NOMO-1 treated with dmso at 0.1 percent for 144 hours (cell line): Measurements from ENCODE around the gene RASSF7.
"Not testable (repeated sequence)": the region's sequence is repeated elsewhere in the genome, so short reads cannot be mapped to it uniquely, and the experiment has no call there.

Experiments
- DNase-seq: peaks from one replicate; lab custom pipeline; 2025; ENCODE audit not compliant: unreplicated experiment; lab: John Stamatoyannopoulos, UW

The RASSF7 gene

DNA sequence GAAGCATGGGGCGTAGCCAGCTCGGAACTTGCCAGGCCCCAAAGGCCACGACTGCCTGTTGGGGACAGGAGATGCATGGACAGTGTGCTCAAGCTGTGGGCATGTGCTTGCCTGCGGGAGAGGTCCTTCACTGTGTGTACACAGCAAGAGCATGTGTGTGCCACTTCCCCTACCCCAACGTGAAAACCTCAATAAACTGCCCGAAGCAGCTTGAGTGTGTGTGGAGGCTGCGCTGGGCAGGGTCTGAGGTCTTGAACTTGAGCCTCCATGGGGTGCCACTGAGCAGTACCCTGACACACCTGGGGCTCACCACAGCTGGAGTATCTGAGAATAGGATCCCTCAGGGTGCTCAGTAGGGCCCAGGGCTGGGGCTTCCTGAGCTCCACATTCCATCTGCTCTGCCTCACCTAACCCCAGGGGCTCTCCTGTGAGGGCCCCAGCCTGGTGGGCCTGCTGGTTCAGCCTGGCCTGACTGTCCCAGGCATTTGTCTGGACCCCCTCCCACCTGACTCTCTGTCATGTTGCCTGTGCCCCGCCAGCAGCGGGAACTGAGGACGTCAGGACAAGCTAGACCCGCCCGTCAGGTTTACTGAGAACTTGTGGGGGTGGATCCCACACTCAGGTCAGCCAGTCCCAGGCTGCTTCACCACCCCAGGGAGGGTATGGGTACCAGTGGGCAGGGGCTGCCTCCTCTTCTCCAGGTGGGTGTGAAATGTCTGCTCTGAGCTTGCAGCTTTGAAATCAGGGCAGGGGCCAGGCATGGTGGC lies 3.2 kb downstream of the RASSF7 start:
- no peak for DNase-seq

DNA sequence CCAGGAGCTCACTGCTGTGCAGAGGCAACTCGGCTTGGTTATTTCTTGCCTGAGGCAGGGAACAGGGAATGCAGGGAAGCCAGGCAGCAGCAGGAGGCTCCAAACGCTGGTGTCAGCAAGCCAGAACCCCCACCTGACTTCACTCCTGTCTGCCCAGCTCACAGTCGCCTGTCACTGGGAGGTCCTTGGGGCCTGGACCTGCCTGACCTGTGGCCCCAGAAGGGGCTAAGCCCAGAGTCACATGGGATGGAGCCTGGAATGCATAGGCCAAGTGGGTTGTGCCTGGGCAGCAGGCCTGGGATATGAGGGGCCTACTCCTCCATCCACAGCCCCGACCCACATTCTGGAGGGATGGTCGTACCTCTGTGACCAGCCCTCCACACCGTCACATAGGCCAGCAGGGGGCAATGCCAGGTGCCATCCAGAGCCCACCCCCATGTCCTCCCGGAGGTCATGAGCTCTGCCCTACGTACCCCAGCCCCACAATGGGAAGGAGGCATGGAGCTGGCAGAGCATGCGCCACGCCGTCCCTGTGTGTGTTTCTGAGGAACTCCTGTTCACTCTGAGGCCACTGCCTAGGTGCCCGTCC lies 5.2 kb downstream of the RASSF7 start:
- no peak for DNase-seq

DNA sequence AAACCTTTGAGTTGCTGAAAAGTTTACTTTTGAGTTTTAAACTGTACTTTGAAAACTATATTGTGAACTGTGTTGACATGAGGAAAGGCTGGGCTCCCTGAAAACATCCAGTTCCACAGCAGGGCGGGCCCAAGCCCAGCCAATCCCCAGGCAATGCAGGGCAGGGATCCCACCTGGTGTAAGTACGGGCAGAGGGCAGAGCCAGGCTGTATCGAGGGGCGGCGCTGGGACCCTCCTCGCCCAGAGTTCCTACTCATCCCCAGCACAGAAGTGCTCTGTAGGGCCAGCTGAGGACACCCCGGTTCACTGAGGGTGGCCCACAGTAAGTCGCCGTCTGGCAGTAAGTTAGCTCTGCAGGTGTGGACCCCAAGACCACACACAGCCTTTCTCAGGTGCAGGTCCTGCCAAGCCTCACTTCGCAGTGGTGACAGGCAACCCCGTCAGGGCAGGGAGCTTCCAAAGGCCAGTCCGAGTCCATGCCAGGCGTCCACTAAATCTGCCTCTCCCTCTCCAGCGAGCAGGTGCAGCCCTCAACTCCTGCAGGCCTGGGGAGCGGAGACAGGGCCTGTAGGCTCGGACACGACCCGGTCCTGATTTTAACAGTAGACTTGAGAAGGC lies 6.3 kb downstream of the RASSF7 start:
- DNase-seq, result no peak

DNA sequence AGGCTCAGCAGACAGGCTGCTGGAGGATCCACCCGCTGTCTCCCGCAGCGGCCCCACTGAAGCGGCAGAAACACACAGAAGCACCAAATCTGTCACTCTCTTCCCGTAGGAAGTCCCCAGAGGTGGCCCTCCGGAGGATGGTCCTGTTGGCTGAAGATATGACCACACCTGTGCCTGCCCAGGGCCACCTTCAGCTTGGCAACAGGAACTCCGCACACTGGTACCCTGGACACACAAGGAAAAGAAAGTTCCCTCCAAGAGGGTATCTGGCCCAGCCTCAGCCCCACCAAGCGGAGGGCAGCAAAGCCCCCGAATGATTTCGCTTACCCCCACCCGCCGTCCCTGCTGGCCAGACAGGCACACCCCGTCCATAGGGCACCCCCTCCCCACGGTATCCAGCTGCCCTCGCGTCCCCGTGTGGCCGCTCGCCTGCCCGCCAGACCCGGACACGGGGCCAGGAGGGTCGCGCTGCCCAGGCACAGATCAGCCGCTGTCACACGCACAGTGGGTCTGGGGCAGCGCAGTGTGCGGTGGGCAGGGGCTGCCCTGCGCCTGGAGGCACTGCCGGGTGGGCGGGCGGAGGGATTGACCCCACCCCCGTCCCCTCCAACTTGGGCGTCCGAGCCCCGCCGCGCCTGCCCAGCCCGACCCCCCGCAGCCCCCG lies 7.0 kb downstream of the RASSF7 start:
- DNase-seq, result no peak

DNA sequence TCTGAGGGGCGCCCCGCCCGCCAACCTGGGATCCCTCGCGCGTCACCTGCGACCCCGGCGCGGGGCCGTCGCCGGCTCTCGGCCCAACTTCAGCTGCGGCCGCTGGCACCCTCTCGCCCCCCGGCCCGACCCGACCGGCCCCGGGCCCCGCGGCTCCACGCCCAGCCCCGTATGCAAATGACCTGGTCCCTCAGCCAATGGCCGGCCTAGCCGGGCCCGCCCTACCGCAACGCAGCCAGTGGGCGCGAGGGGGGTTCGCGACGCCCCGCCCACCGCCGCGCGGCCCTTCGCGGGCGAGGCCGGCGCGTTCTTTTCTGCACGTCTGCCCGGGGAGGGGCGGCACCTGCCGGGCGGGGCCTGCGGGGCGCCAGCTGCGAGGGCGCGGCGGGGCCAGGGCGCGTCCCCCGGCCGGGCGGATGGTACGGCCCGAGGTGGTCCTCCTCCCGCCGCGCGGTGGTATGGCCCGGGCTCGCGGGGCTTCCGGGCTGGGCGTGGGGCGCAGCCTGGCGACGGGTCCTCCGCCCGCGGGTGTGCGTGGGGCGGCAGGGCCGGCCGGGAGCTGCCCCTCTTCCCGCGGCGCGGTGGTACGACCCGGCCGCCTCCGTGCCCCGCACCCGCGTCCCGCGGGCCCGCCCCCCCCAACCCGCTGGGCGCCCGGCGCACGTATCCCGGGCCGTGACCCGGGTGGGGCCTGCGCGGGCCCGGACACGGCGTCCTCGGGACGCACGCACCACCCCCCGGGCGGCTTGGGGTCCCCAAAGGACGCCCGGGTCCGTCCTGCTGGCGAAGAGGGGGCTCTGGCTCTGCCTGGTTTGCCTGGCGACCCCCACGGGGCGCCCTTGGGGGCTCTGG lies 7.8 kb downstream of the RASSF7 start:
- DNase-seq, result peak; percentile 90

DNA sequence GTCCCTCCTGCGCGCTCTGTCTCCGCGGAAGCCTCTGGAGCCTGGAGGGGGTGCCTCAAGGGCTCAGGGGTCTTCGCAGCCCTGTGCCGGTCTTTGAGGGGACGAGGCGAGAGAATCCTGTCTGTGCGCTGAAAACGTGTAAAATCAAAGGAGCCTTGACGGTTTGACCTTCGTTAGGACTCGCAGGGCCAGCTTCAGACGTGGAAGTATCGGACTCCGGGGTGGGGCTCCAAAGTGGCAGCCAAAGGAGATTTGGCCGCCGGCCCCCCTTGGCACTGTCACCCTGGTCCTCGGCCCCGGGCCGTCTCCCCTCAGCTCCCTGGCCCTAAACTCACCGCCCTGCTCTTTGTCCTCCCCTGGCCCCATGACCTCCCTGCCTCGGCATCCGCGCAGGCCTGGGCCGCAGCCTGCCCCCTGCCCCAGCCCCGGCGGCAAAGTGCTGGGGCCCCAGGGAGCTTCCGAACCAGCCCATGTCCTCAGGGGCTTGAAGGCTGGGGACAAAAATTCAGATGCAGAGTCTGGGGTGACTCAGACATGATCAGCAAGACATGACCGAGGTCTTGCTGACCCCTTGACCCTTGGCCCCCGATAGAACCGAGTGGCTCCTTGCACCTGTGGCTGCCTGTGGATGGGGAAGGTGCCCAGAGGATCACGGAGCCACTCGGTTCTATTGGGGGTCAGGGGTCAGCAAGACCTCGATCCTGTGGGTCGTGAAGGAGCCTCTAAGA lies 8.6 kb downstream of the RASSF7 start:
- DNase-seq, result no peak

DNA sequence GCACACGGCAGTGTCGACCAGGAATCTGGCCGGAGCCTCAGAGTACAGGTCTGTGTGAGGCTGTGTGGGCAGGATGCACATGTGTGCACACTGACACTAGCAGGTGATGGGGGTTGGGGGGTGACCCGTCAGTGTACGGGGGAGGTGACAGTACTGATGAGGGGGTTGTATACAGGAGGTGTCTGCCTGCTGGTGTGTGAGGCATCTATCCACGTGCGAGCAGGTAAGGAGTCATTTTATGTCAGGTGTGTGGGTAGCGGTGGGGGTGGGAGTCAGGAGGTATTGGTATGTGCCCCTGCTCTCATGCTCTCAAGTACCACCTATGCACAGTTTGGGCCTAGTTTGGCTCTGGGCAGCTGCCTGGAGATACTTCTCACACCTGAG lies 11.0 kb downstream of the RASSF7 start:
- no peak for DNase-seq

DNA sequence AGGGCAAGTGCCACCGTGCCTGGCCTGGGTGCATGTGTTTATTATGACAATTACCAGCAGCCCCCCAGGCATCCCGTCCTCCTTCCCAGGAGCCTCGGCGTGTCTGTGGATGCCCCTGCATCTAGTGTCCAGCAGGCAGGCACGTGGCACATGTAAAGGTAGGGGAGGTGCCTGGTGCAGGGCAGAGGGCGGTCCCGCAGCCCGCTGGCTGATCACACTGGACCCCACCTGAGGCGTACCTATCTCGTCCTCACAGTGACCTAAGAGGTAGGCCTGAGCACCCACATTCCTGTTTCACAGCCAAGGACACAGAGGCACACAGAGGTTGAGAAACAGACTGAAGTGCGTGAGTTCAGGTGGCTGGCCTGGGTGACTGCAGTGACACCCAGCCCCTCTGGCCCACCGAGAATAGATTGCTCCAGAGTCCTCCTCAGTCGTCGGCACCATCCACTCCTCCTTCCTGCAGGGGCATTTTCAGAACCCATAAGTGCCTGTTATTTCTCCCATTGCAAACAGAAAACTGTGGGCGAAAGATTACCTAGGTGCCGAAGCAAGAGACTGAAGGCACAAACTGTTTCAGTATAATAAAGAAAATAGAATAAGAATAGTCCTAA lies 12.5 kb downstream of the RASSF7 start:
- no peak for DNase-seq

DNA sequence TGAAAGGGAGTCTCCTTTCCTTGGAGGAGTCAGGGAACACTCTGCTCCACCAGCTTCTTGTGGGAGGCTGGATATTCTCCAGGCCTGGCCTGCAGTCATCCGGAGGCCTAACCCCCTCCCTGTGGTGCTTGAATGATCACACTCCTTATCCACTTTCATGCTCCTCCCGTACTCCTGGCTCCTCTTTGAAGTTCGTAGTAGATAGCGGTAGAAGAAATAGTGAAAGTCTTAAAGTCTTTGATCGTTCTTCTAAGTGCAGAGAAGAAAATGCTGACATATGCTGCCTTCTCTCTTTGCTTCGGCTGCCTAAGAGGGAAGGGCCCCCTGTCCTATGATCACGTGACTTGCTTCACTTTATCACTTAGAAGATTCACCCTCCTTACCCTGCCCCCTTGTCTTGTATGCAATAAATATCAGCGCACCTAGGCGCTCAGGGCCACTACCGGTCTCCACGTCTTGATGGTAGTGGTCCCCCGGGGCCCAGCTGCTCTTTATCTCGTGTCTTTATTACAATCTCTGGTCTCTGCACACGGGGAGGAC lies 13.3 kb downstream of the RASSF7 start:
- not testable (repeated sequence) for DNase-seq

DNA sequence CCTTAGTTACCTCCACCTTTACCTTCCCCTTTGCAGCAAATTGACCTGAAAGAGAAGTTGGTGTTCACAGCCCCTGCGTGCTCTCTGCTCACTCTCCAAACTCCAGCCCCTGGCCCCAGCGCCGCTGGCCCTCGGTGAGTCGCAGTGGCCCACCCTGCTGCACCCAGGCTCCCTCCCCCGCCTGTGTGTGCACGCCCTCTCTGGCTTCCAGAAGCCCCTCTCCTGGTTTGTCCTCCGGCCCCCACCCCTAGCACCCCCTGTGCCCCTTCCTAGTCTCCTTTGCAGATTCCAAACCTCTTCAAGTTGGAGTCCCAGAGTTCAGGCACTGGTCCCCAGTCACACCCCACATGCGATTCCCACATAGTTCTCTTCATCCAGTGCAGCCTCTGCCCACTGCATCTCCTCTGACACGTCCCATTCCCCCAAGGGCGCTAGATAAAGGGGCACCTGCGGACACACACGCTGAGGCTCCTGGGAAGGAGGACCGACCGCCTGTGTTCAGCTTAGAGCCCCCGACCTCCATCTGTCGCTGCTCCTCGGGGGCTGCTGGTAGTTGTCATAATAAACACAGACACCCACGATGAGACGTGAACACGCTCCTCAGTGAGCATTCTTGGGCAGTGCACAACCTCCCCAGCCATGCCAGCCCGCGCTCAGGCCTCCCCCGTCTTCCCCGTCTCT lies 14.0 kb downstream of the RASSF7 start:
- no peak for DNase-seq

DNA sequence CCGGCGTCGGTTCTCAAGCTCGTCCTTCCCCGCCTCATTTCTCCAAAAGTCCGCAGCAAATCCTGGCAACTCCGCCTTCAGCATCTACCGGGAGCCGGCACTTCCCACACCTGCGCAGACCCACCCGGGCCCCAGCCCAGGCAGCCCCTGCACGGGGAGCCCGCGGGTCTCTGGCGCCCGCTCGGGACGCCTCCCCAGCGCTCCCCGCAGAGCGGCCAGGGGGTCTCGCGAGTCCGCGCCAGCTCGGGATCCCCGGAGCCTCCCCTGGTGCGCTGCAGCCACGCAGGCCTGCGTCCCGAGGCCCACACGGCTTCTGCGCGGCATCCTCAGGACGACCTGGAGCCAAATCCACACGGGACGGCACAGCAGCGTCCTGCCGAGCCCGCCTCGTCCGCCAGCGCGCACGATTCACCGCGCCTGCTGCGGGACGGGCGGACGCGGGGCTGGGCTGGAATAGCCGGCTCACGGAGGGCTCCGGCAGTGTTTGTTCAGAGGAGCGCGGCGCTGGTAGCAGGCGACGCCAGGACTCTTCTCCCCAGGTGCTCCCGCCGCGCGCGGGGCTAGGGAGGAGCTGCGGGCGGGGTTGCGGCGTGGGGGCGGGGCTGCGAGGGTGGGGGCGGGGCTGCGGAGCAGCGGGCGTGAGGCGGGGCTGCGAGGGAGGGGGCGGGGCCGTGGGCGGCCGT lies 14.7 kb downstream of the RASSF7 start:
- no peak for DNase-seq

DNA sequence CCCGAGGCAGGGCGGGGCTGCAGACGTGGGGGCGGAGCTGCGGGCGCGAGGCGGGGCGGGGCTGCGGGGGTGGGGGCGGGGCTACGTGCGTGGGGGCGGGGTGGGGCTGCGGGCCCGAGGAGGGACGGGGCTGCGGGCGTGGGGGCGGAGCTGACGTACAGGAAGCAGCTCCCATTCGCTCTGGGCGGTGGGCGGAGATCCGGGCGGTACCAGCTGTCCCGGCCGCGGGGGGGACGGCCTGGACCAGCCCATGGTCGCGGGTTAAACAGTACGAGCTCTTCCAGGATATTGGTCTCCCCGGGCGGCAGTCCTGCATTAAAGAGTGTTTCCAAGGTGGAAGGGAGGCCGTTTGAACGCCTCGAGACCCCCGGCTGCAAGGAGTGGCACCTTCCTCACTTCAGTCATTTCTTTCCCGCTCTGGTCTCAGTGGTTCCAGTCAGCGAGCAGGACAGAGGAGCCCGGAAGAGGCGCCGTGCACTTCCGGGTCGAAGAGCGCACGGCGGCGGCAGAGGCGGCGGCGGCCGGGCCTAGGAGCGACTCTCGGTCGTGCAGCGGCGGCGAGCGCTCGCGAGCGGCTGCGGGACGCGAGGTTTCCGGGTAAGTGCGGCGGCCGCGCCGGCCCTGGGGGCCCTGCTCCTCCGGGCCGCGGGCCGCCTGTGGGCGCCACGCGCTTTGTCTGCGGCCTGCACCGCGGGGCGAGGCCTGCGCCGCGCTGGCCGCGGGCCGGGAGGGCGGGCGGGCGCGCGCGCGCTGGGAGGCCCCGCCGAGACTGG lies 15.4 kb downstream of the RASSF7 start, which contains the start of gene PHRF1:
PHRF1 (plus strand) TSS at position 475 of the 773 bp plus-strand sequence. CDS start 5,043 bp downstream, outside the sequence.
- peak; percentile 90 for DNase-seq

DNA sequence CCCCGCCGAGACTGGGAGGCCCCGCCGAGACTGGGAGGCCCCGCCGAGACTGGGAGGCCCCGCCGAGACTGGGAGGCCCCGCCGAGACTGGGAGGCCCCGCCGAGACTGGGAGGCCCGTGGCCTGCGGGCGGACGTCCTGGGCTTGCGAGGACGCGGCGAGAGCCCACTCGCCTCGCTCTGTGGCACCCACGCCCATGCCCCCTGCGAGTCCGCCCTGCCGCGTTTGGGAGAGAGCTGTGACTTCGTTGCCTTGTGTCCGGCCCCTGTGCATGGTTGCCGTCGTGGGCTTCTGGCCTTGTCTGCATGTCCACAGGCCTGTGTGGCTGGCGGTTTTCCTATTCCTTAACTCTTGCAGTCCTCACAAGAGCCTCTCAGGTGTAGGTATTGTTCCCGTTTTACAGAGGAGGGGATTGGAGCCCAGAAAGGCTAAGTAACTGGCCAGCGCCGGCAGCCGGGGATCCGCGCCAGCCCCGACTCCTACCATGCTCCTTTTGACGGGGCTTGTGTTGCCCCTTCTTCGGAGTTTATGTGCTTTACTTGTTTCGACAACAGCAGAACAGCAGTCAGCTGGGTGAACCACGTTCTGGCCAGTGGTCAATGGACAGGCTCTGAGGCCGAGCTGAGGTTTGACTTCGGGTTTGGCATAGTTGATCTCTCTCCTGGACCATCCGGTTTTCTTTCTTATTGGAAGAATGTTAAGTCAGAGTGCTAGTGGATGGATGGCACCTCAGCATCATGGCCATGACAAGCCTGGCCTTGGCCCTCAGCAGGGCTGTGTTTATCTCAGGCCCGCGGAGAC lies 16.2 kb downstream of the RASSF7 start:
- DNase-seq, result no peak

DNA sequence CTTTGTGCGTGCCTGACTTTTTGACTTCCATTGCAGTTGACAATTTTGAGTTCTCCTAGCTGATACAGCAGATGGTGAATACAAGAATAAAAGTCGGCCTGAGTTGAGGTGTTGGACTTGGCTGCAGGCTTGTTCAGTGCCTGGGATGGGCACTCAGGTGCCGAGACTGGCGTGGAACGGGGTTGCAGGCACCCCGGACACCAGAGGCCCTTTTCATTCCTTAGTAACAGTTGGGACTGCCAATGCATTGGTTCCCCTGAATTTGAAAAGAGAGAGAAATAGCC lies 16.8 kb downstream of the RASSF7 start:
- DNase-seq, result no peak

DNA sequence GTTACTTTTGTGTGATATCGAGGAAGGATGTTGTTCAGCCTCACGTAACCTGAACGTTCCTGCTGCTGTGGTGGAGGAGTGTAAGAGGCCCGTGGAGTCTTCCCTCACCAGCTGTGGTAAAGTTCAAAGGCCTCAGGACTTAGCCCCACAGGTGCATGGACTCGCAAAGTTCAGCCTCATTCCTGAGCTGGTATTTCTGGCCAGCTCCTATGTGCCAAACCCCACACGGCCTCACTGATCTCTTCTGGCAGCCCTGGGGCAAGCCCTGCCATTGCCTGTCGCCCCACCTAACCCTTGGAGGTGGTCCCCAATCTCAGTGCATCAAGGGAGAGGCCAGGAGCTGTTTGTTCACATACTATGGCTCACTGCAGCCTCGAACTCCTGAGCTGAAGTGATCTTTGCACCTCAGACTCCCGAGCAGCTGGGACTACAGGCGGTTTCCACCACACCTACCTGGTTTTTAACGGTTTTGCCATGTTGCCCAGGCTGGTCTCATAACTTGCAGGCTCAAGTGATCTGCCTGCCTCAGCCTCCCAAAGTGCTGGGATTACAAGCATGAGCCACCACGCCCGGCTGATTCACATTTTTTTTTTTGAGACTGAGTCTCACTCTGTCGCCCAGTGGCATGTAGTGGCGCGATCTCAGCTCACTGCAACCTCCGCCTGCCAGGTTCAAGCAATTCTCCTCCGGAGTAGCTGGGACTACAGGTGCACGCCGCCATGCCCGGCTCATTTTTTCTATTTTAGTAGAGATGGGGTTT lies 17.7 kb downstream of the RASSF7 start:
- no peak for DNase-seq
